HG03103 (cell line): Measurements from ENCODE around the gene UBR2.
"Not testable (repeated sequence)": the region's sequence is repeated elsewhere in the genome, so short reads cannot be mapped to it uniquely, and the experiment has no call there.

Source experiments
- ATAC-seq: cut with Tn5 transposase; IDR thresholded peaks from one replicate; pipeline ENCODE4 v1.9.1; 2021; ENCODE audit warnings: low read depth; ENCODE audit not compliant: unreplicated experiment

UBR2 gene

DNA sequence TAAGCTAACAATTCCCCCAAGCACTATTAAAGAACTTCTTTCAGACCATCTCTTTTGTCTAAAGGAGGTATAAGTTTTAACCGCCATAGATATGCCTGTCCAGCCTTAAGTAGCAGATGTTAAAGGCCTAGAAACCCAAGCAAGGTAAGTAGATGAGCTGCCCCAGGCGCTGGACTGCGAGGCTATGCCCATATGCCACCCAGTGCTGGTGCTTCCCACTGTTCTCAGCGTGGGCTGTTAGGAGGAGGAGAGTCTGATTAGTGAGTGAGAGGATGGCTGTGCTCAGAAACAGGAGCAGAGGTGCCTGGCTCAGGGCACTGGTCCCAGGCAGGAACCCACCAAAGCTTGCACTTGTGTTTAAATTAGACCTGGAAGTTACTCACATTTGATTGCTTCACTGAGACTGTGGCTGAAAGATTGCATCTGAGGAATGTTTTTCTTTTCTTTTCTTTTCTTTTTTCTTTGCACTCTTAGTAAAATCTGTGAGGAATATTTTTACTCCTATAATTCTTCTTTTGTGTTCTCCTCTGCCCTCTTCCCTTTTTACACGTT, 126.4 kb downstream of the UBR2 start:
- no peak for ATAC-seq

DNA sequence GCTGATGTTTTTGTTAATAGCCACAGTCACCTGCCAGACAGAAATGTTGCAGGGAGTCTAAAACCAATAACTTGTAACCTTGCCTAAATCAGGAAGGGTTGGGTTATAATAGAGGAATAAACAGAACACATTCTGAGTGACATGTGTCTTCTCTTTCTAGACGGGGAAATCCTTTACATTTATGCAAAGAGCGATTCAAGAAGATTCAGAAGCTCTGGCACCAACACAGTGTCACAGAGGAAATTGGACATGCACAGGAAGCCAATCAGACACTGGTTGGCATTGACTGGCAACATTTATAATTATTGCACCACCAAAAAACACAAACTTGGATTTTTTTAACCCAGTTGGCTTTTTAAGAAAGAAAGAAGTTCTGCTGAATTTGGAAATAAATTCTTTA, 127.0 kb downstream of the UBR2 start:
- no peak for ATAC-seq

DNA sequence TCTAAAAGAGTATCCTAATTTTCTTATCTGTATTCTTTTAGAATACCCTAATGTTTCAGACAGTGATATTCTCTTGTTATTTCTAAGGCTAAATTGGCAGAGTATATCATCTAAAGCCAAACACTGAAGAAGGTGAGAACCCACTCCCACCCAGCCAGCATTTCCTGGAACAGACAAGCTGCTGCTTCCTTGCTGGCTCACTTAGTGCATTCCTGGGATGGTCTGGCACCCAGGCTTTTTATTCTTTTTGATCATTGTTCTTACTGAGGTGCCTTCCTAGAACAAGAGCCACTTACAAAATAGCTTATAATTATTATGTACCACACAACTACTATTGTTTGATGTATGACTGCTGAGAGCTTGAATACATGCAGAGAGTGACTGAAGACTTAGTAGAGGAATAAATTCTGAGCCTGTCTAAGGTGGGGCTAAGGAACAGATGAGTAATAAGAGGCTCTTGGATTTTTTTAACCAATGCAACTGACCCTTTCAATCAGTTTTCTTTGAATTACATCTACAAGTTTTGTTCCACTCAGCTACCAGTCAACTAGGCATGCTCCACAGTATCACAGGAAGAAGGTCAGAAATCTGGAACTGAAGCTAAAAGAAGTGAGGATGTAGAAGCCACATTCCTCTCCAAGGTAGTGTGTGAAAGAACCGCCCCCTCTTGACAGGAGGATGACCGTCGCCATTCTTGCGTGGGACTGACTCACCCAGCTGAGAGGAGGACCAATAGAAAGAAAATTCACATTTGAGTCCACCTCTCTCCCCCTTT, 128.5 kb downstream of the UBR2 start:
- ATAC-seq: no peak

DNA sequence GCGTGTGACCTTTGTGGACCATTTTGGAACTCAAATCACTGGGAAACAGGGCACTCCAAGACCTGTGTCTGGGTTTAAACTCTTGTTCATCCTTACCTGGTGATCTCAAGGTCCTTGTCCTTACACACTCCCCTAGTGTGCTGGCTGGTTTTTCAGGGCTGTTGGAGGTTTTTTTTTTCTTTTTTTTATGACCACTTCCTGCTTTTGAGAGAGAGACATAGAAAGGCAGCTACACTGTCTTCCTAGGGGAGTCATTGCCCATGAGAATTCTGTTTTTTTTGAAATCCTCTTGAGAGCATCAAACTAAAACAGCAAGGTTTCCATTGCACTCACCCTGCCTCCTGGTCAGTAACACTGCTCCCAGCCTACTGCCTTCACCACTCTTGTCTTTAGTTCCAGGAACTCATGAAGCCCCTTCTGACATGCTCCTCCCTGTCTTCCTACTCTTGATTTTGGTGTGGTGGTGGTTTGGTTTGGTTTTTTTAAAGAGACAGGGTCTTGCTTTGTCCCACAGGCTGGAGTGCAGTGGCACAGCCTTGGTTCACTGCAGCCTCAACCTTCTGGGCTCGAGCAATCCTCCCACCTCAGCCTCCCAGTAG, 130.0 kb downstream of the UBR2 start:
- ATAC-seq: no peak

DNA sequence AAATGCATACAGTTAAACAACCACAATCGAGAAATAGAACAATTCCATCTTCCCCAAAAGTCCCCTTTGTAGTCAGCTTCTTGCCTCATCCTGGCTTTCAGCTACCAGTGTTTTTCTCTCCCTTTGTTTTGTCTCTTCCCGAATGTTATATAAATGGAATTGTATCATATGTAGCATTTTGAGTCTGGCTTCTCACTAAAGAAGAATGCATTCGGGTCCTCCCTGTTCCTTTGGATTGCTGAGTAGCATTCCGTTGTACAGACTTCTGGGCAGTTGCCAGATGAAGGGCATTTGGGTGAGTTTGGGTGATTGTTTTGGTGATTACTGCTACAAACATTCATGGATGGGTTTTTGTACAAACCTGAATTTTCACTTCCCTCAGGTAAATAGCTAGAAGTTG, 130.8 kb downstream of the UBR2 start:
- ATAC-seq: no peak

DNA sequence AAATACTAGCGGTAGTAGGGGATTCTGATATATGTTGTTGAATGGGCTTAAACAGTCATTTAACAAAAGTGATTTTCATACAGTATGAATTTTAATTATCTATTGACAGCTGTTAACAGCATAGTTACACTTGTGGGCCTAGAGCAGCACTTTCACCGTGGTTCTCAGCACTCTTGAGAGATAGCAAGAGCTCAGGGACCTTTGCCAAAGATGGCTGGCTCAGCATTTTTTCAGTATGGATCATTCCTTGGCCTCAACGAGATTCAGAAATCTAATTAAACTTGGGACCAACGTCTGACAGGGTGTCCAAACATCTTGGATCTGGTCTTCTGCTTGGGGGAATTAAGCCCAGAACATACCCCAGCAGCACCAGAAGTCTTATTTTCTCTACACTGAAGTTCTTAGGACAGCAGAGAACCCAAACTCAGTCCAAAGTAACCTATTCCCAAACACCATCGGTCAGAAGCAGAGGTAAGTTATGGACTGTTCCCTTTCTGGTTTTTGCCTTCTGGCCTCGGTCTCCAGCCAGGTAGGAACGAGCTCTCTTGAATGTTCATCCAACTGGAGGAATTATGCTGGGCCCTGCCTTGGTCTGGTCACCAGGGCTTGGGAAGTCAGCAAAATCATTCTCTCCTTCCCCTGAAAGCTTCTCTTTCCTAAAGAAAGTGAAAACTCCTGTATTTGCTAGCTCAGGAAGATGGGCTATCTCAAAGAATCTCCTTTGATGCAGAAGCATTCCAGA, 132.9 kb downstream of the UBR2 start:
- no peak for ATAC-seq

DNA sequence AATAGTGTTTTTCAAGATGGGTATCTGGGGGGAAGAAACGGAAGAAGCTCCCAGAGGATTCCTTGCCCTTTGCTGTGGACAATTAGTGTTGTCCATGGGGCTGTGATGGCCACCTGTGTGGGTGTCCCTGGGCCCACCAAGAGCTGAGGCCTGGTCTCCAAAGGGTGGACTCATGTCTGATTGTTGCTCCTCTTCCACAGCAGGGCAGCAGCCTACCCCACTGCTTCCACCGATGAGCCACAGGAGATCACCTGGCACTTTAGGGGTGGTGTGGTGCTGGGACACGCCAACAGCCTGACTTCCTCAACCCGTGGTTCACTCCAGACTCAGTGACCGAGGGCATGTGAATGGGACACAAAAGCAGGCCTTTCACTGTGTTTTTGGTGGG, 133.4 kb downstream of the UBR2 start:
- no peak for ATAC-seq

DNA sequence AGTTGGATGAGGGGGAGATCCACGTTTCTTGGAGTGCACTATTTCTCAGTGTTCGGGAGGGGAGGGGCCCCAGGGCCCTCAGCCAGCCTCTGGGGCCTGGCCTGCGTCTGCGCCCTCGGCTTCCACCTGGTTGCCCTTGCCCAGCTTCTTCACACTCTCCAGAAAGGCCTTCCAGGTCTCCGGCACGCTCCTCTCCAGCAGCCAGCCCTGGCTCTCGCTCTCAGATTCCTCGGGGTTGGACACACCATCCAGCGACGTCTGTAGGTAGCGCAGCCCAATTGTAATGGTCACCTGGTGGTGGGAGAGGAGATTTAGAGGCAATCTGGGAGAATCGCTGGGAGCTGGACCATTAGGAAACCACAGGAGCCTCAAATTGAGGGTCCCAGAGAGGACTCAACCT, 134.4 kb downstream of the UBR2 start:
- no peak for ATAC-seq

DNA sequence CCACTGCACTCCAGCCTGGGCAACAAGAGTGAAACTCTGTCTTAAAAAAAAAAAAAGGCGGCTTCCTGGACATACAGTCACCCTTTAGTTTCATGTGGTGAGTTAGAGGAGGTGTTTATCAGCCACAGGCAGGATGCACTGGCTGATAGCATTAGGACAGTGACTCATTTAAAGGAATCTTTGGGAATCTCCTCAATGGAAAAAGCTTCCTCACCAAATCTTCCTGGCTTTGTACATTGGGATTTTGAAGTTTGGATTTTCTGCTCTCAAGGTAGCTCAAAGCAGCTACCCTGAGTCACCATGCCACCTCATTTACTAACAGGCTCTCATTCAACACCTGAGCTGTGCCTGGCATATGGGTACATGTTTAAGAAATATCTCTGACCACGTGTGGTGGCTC, 138.4 kb downstream of the UBR2 start:
- ATAC-seq: no peak

DNA sequence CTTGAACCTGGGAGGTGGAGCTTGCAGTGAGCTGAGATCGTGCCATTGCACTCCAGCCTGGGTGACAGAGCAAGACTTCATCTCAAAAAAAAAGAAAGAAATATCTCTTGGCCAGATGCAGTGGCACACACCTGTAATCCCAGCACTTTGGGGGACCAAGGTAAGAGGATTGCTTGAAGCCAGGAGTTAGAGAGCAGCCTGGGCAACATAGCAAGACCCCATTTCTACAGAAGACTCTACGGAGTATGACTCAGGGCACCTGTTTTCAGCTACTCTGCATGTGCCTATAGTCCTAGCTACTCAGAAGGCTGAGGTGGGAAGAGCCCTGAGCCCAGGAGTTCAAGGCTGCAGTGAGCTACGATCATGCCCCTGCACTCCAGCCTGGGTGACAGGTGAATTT, 139.0 kb downstream of the UBR2 start:
- not testable (repeated sequence) for ATAC-seq

DNA sequence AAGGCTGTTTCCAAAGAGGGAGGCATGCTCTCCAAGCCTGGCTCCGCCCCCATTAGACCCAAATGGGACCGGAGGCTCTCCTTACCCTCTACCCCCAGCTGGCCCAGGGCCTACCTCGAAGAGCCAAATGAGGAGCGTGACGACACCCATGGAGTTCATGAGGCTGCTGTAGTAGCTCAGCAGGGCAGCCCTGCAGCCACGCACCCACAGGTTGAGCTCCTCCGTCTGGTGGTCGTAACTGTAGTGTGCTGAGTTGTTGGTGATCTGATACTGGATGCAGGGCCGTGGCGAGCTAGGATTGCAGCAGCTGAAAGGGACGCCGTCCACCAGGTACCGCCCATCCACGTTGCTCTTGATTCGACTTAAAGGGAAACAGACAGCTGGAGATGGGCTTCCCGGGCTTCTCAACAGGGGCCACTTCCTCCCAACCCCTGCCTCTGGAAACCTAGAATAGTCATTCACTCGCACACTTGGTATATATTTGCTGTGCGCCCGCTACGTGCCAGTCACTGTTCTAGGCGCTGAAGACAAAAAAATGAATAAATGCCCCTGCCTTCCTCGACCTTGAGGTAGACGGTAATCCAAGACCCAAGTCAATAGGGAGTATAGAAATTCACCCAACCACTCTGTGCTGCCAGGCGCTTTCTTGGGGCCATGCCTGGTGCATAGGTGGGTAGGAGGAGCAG, 140.6 kb downstream of the UBR2 start:
- ATAC-seq: no peak

DNA sequence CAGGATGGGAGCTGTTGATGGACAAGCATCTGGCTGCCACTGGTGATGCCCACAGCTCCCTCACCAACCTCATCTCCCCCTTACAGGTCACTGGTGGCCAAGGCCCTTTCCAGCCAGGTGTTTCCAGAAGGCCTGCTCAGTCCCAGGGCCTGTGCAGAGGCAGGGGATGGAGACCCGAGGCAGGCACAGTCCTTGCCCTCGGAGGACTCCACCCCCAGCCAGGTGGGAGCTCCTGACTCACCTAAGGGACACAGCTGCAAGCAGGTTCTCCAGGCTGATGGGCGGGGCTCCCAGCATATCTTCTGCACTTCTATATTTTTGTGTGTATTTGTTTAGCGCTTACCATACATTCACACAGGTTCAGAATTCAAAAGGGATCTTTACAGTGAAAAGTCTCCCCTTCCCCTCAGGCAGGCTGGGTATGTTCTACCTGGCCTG, 141.1 kb downstream of the UBR2 start:
- ATAC-seq: no peak

DNA sequence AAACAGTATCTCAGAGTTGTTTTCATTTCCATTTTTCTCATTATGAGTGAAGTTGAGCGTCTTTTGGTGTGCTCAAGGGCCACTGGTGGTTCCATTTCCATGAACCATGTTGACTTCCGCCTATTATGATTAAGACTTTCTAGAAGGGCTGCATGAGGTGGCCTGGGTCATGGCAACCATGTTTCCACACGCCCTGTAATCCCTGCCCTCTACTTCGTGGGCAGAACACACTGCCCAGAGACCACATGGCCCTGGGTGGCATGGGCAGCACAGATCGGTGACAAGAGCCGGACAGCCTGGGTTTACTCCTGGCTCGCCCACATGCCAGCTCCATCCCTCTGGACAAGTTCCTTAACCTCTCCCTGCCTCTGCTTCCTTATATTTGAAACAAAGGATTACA, 143.8 kb downstream of the UBR2 start:
- no peak for ATAC-seq

DNA sequence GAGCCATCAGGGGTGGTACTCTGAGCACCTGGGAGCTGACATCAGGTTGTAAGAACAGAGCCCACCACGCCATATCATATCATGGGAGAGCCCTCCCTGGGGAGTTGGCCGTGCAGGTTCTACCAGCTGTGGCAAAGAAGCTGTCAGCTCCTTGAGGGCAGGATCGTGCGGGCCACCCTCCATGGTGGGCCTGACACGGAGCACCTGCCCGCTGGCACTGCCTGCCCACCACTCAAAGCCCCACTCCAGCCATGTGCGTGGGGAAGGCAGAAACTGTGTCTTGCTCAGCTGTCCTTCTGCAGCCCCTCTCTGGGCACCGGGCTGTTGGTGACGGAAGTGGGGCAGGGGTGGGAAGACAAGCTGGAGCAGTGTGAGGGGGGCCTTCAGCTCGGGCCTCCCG, 144.3 kb downstream of the UBR2 start:
- no peak for ATAC-seq

DNA sequence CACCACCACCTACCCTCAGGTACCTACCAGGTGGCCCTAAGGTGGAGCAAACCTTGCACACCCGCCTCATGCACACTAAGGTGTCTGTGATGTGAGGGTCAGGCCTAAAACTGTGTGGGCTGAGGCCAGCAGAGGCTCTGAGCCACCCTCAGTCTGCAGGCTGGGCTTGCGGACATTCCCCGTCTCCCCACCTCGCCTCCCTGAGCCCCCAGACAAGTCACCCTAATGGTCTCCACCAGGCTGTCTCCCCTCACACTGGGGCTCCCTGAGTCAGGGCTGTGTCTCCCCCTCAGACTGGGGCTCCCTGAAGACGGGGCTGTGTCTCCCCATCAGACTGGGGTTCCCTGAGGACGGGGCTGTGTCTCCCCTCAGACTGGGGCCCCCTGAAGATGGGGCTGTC, 146.0 kb downstream of the UBR2 start:
- no peak for ATAC-seq

DNA sequence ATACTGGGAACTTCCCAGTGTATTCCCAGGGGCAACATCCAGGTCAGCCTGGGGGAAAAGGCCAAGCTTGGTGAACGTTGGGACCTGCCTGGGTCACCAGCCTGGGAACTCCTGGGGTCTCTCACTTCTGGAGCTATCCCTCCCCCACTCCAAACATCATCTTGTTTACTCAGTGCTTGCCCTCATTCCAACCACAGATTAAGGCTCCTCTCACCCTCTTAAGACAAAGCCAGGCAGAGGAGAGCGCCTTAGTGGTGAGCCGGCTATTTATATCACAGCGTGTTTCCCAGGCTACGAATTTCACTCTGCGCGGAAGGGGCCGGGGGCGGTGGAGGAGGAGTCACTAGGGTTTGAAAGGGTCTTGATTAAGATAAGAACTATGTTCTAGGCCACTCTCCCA, 146.5 kb downstream of the UBR2 start:
- ATAC-seq: no peak

DNA sequence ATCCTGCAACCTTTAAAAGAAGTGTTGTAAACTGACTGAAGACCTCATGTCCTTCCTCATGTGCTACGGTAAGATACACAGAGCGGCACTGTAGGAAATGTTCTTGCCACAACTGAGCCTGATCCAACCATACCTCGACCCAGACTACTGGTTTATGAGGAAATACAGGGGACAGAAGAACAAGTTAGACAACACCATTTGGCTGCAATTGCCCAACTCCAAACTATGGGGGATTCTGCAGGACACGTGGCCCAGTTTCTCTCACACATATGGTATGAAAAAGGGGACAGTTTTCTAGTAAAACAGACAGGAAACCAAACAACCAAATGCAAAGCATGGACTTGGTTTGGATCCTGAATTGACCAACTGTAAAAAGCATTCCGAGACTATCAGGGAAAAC, 148.1 kb downstream of the UBR2 start:
- no peak for ATAC-seq

DNA sequence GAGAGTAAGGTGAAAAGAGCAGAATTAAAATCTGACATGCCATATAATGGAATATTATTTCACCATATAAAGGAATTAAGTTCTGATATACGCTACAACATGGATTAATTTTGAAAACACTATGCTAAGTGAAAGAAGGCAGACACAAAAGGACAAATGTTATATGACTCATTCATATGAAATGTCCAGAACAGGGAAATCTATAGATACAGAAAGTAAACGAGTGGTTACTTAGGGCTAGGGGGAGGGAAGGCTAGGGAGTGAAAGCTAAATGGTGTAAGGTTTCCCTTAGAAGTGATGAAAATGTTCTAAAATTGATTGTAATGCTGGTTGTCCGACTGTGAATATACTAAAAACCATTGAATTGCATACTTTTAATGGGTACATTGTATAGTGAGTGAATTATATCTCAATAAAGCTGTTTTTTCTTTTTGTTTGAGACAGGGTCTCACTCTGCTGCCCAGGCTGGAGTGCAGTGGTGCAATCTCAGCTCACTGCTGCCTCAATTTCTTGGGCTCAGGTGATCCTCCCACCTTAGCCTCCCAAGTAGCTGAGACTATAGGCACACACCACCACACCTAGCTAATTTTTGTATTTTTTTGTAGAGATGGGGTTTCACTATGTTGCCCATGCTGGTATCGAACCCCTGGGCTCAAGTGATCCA, 150.4 kb downstream of the UBR2 start:
- no peak for ATAC-seq

DNA sequence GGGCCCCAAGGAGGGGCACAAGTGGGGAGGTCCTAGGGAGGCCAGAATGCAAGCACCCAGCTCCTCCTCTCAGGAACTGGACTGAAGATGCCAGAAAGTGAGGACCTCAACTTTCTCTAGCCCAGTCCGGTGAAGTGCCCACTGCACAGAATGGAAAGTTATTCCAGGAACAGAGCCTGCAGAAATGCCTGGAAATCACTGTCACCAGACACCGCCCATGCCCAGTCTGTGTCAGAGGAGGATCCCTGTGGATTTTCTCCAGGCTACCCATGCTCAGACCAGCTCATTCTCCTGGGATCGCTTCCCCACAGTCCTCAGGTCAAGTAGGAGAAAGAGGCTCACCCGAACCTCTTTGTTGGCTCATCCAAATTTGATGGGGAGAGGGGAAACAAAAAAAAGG, 152.0 kb downstream of the UBR2 start:
- ATAC-seq: no peak

DNA sequence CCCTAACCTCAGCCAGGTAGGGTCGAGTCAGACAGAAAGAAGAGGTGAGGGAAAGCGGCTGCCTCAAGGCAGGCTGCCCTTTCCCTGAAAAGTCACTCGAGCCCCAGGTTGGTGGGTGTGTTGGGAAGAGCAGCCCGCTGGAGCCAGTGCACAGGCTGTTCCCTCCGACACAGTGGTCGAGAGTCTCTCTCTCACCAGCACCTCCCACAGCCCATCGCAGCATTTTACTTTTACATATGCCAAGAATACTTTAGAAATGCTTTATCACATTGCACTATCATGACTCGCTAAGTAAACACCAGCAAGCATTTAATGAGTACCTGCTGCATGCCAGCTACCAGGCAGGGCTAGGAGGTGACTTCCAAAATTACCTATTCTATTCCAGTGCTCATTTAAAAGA, 156.9 kb downstream of the UBR2 start:
- no peak for ATAC-seq
